ENCODE data around the gene MORN3. TPM values are rescaled to one million over a fixed set of nuclear protein-coding genes. Genes with fewer than 3 reads are reported as not detected.

MORN3 gene
- total RNA-seq, 2 experiments from 2014 or later, result 3.6 to 4.2 TPM

GRCh38 chr12:121632069-121632970 lies 37.1 kb downstream of the MORN3 start:
- CTCF ChIA-PET, result interaction anchor here (1.1 to 1.5 kb wide), 2 partner anchors 37 to 49 kb away, joined by 3 to 4 read pairs; partner anchors contain the start of gene MORN3
- POLR2A ChIA-PET, result interaction anchor here (1.0 kb wide), 1 partner anchor 36 kb away, joined by 3 read pairs; no protein-coding TSS in a partner anchor
- peaks cover 76% of the 10 kb centered on the region for H3K4me1 Mint-ChIP-seq

GRCh38 chr12:121630791-121631355 lies 38.6 kb downstream of the MORN3 start:
- ChIA-PET CTCF (interaction anchor here (0.6 to 1.1 kb wide), 2 partner anchors 78 to 164 kb away, joined by 3 to 4 read pairs; no protein-coding TSS in a partner anchor), POLR2A (interaction anchor here (0.7 to 7.3 kb wide), 4 partner anchors 10 to 50 kb away, joined by 3 to 89 read pairs (median 10); partner anchors contain the start of gene KDM2B)
- no peaks in the 10 kb centered on the region for H3K9me3 Mint-ChIP-seq
- no peaks in the 10 kb centered on the region for H3K27me3 Mint-ChIP-seq
- H3K4me1 Mint-ChIP-seq, result peaks cover 65% of the 10 kb centered on the region
- peaks cover 55% of the 10 kb centered on the region for H3K36me3 Mint-ChIP-seq (ENCODE audit: low read depth)
- peak overlapping the region; percentile 1 for H3K4me3 Mint-ChIP-seq
- no peak for DNase-seq
- H3K27ac Mint-ChIP-seq, result peak overlapping the region; percentile 68

More at GRCh38 chr12:121632069-121632970, 37.1 kb downstream of the MORN3 start:
- Mint-ChIP-seq H3K4me3 (peak overlapping the region; percentile 0), H3K27me3 (no peaks in the 10 kb centered on the region), H3K36me3 (ENCODE audit: low read depth) (peaks cover 59% of the 10 kb centered on the region), H3K9me3 (no peaks in the 10 kb centered on the region), H3K27ac (peak overlapping the region; percentile 56)
- no peak for DNase-seq

GRCh38 chr12:121628536-121628935 lies 40.9 kb downstream of the MORN3 start:
- no peaks in the 10 kb centered on the region for H3K9me3 Mint-ChIP-seq
- H3K36me3 Mint-ChIP-seq (ENCODE audit: low read depth), result peaks cover 49% of the 10 kb centered on the region
- no peaks in the 10 kb centered on the region for H3K27me3 Mint-ChIP-seq
- ChIA-PET POLR2A (interaction anchor here (2.7 to 7.3 kb wide), 9 partner anchors 9 to 92 kb away, joined by 10 to 89 read pairs (median 41); partner anchors contain the start of genes KDM2B and MORN3), CTCF (interaction anchor here (0.7 to 6.7 kb wide), 12 partner anchors 9 to 129 kb away, joined by 3 to 90 read pairs (median 15); partner anchors contain the start of gene MORN3)
- H3K4me3 Mint-ChIP-seq, result peak overlapping the region; percentile 90
- DNase-seq, result peak; percentile 31
- H3K4me1 Mint-ChIP-seq, result peaks cover 66% of the 10 kb centered on the region
- peak overlapping the region; percentile 87 for H3K27ac Mint-ChIP-seq

- H3K36me3 Mint-ChIP-seq (ENCODE audit: low read depth), result peaks cover 49% of the 10 kb centered on the region
- no peaks in the 10 kb centered on the region for H3K9me3 Mint-ChIP-seq
- ChIA-PET POLR2A (interaction anchor here (1.2 to 7.3 kb wide), 19 partner anchors 9 to 228 kb away, joined by 3 to 89 read pairs (median 12); partner anchors contain the start of genes KDM2B, MORN3, RHOF and RNF34), CTCF (interaction anchor here (0.9 to 6.7 kb wide), 15 partner anchors 9 to 166 kb away, joined by 3 to 90 read pairs (median 12); partner anchors contain the start of genes MORN3 and RHOF)
- H3K27me3 Mint-ChIP-seq, result no peaks in the 10 kb centered on the region
- peak overlapping the region; percentile 87 for H3K27ac Mint-ChIP-seq
- DNase-seq, result no peak
- H3K4me3 Mint-ChIP-seq, result peak overlapping the region; percentile 90
- peaks cover 64% of the 10 kb centered on the region for H3K4me1 Mint-ChIP-seq
Measured at GRCh38 chr12:121628037-121628436, 41.4 kb downstream of the MORN3 start.

- no peaks in the 10 kb centered on the region for H3K9me3 Mint-ChIP-seq
- peak overlapping the region; percentile 90 for H3K4me3 Mint-ChIP-seq
- H3K36me3 Mint-ChIP-seq (ENCODE audit: low read depth), result peaks cover 44% of the 10 kb centered on the region
- ChIA-PET POLR2A (interaction anchor here (0.8 to 7.3 kb wide), 32 partner anchors 10 to 275 kb away, joined by 3 to 89 read pairs (median 6); partner anchors contain the start of genes ANAPC5, KDM2B, MORN3 and RHOF), CTCF (interaction anchor here (0.5 to 6.7 kb wide), 19 partner anchors 10 to 167 kb away, joined by 3 to 90 read pairs (median 11); partner anchors contain the start of genes MORN3 and RHOF)
- H3K27ac Mint-ChIP-seq, result peak overlapping the region; percentile 87
- H3K4me1 Mint-ChIP-seq, result peaks cover 54% of the 10 kb centered on the region
- peak; percentile 81 for DNase-seq
- no peaks in the 10 kb centered on the region for H3K27me3 Mint-ChIP-seq
Measured at GRCh38 chr12:121626853-121627640, 42.4 kb downstream of the MORN3 start.

GRCh38 chr12:121626087-121626852 lies 43.2 kb downstream of the MORN3 start, which contains the start of gene ORAI1:
Gene ORAI1, plus strand, starts transcription at chr12:121626530.
- Mint-ChIP-seq H3K4me3 (peak within 1 kb of the TSS; percentile 90), H3K36me3 (ENCODE audit: low read depth) (peaks cover 39% of the 10 kb centered on the region), H3K27me3 (no peaks in the 10 kb centered on the region), H3K27ac (peak within 1 kb of the TSS; percentile 87), H3K4me1 (peaks cover 46% of the 10 kb centered on the region), H3K9me3 (no peaks in the 10 kb centered on the region)
- CTCF ChIA-PET, result interaction anchor here (1.2 to 6.7 kb wide), 14 partner anchors 11 to 148 kb away, joined by 3 to 90 read pairs (median 15); partner anchors contain the start of gene MORN3
- POLR2A ChIA-PET, result interaction anchor here (0.7 to 7.3 kb wide), 33 partner anchors 11 to 395 kb away, joined by 3 to 89 read pairs (median 6); partner anchors contain the start of genes ANAPC5, BCL7A, KDM2B and MORN3
- DNase-seq, result peak; percentile 97

- H3K27ac Mint-ChIP-seq, result no peak overlapping the region
- no peak overlapping the region for H3K4me3 Mint-ChIP-seq
- no peaks in the 10 kb centered on the region for H3K9me3 Mint-ChIP-seq
- no peak for DNase-seq
- H3K36me3 Mint-ChIP-seq (ENCODE audit: low read depth), result no peaks in the 10 kb centered on the region
- no peaks in the 10 kb centered on the region for H3K27me3 Mint-ChIP-seq
- ChIA-PET POLR2A (interaction anchor here (1.2 kb wide), 1 partner anchor 51 kb away, joined by 4 read pairs; no protein-coding TSS in a partner anchor), CTCF (interaction anchor here (1.1 to 1.7 kb wide), 3 partner anchors 68 to 122 kb away, joined by 3 to 5 read pairs (median 3); no protein-coding TSS in a partner anchor)
- peaks cover 14% of the 10 kb centered on the region for H3K4me1 Mint-ChIP-seq
Measured at GRCh38 chr12:121620333-121620891, 49.0 kb downstream of the MORN3 start.

GRCh38 chr12:121618659-121619233 lies 50.7 kb downstream of the MORN3 start:
- ChIA-PET CTCF (interaction anchor here (0.7 to 1.7 kb wide), 2 partner anchors 65 to 120 kb away, joined by 3 to 5 read pairs; no protein-coding TSS in a partner anchor), POLR2A (no interaction called here)
- no peak overlapping the region for H3K27ac Mint-ChIP-seq

GRCh38 chr12:121614872-121615467 lies 54.5 kb downstream of the MORN3 start:
- no peaks in the 10 kb centered on the region for H3K36me3 Mint-ChIP-seq (ENCODE audit: low read depth)
- no peaks in the 10 kb centered on the region for H3K9me3 Mint-ChIP-seq
- ChIA-PET POLR2A (interaction anchor here (0.6 kb wide), 1 partner anchor 74 kb away, joined by 3 read pairs; no protein-coding TSS in a partner anchor), CTCF (interaction anchor here (2.2 kb wide), 1 partner anchor 9 kb away, joined by 9 read pairs; no protein-coding TSS in a partner anchor)
- no peak overlapping the region for H3K27ac Mint-ChIP-seq
- no peak for DNase-seq
- no peak overlapping the region for H3K4me3 Mint-ChIP-seq
- H3K27me3 Mint-ChIP-seq, result no peaks in the 10 kb centered on the region
- H3K4me1 Mint-ChIP-seq, result peaks cover 14% of the 10 kb centered on the region

More at GRCh38 chr12:121618659-121619233, 50.7 kb downstream of the MORN3 start:
- Mint-ChIP-seq H3K4me3 (no peak overlapping the region), H3K27me3 (no peaks in the 10 kb centered on the region), H3K36me3 (ENCODE audit: low read depth) (no peaks in the 10 kb centered on the region), H3K9me3 (no peaks in the 10 kb centered on the region), H3K4me1 (peaks cover 15% of the 10 kb centered on the region)
- DNase-seq, result no peak

GRCh38 chr12:121613462-121613861 lies 56.0 kb downstream of the MORN3 start:
- H3K27ac Mint-ChIP-seq, result no peak overlapping the region
- DNase-seq, result no peak
- no peak overlapping the region for H3K4me3 Mint-ChIP-seq
- H3K9me3 Mint-ChIP-seq, result no peaks in the 10 kb centered on the region
- peaks cover 14% of the 10 kb centered on the region for H3K4me1 Mint-ChIP-seq
- ChIA-PET POLR2A (interaction anchor here (0.8 kb wide), 2 partner anchors 12 to 44 kb away, joined by 3 read pairs; no protein-coding TSS in a partner anchor), CTCF (interaction anchor here (2.2 kb wide), 1 partner anchor 10 kb away, joined by 9 read pairs; no protein-coding TSS in a partner anchor)
- H3K36me3 Mint-ChIP-seq (ENCODE audit: low read depth), result no peaks in the 10 kb centered on the region
- no peaks in the 10 kb centered on the region for H3K27me3 Mint-ChIP-seq

Data from activated CD4-positive, alpha-beta memory T cell treated with anti-CD3 and anti-CD28 coated beads, Interleukin-2, amount 10 ng/mL, durations not matched to agents 7 days and 5 days (primary cell).